GM12864 (cell line): ENCODE measurements around the gene ZBTB21.

Source experiments
- DNase-seq: peaks from one replicate; pipeline ENCODE4 v3.0.0-alpha.2; 2011; ENCODE audit warnings: low read depth
- H3K4me3 ChIP-seq: 2 replicates; pipeline ENCODE4 v1.5.1; 2011; ENCODE audit warnings: mild to moderate bottlenecking, low read depth, low read length, control low read depth
- TF ChIP-seq, protein P1 (sequence below): IDR thresholded peaks from 2 replicates; pipeline ENCODE4 v1.5.1; 2011; ENCODE audit warnings: low read depth, mild to moderate bottlenecking, moderate library complexity, low read length, control low read depth, inconsistent platforms; ENCODE audit errors: missing control alignments

The ZBTB21 gene

DNA sequence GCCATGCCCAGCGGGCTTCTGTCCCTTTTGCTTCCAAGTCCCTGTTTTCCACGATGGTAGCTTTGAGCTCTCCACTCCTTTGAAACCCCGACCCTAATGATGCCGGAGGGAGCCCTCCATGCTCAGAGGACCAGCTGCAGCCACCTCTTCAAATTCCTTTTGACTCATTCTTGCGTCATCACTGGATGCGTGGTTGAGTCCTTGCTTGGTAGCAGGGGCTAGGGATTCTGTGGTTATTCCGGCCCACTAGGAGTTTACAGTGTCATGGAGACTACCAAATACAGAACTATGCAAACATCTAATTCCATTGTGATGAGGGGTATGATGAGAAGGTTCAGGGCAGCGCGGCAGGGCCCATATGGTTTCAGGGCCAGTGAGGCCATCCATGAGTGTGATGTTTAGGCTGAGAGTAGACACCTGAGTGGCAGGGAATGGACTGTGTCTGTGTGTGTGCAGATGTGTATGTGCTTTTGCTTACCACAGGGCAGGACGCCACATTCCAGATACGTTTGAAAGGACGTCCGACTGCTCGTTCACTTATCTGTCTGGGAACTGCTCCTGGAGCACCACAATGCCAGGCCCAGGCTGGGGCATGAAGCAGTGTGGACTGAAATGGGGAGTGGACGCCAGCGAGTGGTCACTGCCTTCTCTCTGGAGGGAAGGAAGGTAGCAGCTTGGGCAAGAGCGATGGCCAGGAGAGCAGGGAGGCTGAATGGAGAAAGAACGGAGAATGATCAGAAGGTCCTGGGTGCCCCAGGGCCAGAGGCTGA lies 30.4 kb upstream of the ZBTB21 start:
- TF ChIP-seq, protein P1, sequence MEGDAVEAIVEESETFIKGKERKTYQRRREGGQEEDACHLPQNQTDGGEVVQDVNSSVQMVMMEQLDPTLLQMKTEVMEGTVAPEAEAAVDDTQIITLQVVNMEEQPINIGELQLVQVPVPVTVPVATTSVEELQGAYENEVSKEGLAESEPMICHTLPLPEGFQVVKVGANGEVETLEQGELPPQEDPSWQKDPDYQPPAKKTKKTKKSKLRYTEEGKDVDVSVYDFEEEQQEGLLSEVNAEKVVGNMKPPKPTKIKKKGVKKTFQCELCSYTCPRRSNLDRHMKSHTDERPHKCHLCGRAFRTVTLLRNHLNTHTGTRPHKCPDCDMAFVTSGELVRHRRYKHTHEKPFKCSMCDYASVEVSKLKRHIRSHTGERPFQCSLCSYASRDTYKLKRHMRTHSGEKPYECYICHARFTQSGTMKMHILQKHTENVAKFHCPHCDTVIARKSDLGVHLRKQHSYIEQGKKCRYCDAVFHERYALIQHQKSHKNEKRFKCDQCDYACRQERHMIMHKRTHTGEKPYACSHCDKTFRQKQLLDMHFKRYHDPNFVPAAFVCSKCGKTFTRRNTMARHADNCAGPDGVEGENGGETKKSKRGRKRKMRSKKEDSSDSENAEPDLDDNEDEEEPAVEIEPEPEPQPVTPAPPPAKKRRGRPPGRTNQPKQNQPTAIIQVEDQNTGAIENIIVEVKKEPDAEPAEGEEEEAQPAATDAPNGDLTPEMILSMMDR = no peak
- no peak for DNase-seq

DNA sequence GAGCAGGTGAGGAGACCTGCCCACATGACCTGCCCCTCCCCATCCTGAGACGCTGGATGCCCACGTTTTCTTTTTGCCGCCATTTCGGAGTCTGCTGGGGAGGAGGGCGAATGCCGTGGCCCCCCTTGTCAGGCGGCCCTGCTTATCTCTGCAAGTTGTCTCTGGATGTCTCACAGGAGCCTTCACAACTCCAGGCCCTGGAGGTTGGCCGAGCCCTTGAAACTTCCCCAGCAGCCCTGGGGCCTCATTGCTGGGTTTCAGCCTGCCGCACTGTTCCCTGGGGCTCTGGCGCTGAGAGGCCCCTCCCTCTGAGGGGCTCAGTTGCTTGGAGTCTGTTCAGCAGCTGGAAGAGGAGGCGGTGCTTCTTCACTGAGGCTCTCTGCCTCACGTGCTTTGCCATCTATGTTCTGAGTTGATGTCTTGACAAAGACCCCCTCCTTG lies 29.8 kb upstream of the ZBTB21 start:
- no peak overlapping the region for H3K4me3 ChIP-seq
- DNase-seq = no peak
- TF ChIP-seq, protein P1 = no peak

More for the DNA sequence above, 30.4 kb upstream of the ZBTB21 start:
- no peak overlapping the region for H3K4me3 ChIP-seq

DNA sequence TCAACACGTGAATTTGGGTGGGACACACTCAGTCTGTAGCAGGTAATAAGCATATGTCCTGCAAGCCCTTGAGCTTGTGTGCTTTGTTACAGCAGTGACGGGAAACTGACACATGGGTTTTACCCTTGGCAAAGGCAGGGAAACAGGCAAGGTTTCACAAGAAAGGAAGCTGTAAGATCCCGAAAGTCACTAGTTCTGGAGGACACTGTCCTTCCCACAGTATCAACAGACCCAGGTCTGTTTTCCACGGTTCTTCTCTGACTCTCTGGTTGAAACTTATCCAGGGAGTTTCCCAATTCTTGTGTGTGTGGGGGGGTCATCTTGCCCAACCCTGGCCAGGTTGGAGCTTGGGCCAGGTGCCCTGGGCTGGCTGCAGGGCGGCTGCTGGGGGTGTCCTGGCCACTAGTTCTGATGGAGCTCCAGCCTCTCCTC lies 29.3 kb upstream of the ZBTB21 start:
- H3K4me3 ChIP-seq = no peak overlapping the region
- DNase-seq = no peak
- TF ChIP-seq, protein P1 = no peak

DNA sequence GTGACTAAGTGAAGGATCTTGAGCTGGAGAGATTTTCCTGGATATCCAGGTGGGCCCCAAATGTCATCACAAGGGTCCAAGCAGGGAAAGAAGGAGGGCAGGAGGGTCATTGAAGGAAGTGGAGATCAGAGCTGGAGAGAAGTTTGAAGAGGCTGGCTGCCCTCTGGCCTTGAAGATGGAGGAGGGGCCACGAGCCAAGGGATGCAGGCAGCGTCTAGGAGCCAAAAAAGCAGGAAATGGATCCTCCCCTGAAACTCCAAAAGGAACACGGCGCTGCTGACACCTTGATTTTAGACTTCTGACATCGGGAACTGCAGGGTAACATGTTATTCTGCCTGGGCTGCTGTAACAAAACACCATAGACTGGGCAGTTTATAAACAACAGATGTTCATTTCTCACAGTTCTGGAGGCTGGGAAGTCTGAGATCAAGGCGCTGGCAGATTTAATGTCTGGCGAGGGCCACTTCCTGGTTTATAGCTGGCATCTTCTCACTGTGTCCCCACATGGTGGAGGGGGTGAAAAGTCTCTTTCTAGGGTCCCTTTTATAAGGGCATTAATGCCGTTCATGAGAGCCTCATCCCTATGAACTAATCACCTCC lies 28.8 kb upstream of the ZBTB21 start:
- no peak overlapping the region for H3K4me3 ChIP-seq
- TF ChIP-seq, protein P1 = no peak
- no peak for DNase-seq

DNA sequence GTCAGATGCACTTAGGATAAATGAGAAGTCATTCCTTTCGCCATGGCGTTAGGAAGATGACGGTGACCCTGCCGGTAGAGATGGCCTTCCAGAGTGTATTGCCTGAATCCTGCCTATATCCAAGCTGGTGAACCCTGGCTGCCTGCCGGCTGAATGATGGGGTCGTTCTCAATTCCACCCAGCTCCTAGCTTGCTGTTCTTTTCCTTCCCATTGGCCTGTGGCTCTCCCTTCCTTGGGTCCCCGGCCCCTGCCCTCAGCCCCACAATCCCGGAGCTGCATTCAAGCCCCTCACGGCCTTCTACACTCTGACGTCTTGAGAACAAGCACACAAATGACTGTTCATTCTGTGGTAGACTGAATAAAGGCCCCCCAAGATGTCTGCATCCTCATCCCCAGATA lies 28.2 kb upstream of the ZBTB21 start:
- TF ChIP-seq, protein P1 = no peak

DNA sequence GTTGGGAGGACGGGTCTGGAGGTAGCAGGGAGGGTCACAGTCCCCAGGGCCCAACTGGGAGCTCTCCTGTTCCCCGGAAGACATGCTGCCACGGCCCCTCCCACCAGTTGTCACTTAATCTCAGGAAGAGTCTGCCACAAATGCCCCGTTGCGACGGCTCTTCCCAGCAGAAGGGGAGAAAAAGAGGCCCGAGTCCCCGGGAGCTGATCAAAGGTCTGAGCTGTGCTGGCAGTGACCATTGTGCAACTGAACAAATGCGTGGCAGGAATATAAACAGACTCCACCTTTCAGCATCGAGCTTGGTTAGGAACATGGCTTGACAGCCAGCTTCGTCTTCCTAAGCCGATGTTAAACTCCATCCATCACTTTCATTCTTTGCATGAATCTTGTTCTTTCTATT lies 27.8 kb upstream of the ZBTB21 start:
- TF ChIP-seq, protein P1 = no peak
- H3K4me3 ChIP-seq = no peak overlapping the region
- DNase-seq = no peak

More for the DNA sequence above, 28.2 kb upstream of the ZBTB21 start:
- no peak for DNase-seq
- no peak overlapping the region for H3K4me3 ChIP-seq
